SK-N-SH treated with all-trans-retinoic acid at 6 μM for 48 hours (cell line): ENCODE results near the gene ARID1B.

Source experiments
- ATAC-seq: fragments of 200-7000 bp; cut with Tn5 transposase; 3 replicates; pipeline ENCODE4 v1.9.1; 2020; ENCODE audit warnings: mild to moderate bottlenecking, moderate library complexity
- ARNTL ChIP-seq: fragments of 450-650 bp; formaldehyde crosslinking; IDR thresholded peaks from 2 replicates; pipeline ENCODE4 v1.5.0; 2020; ENCODE audit warnings: low read depth, mild to moderate bottlenecking, moderate library complexity, borderline replicate concordance
- BACH2 ChIP-seq: fragments of 250-450 bp; sonication (Bioruptor Pico); IDR thresholded peaks from 2 replicates; pipeline ENCODE4 v1.9.0; 2021; ENCODE audit warnings: mild to moderate bottlenecking, borderline replicate concordance
- CSDC2 ChIP-seq: fragments of 250-450 bp; sonication (Bioruptor Pico); IDR thresholded peaks from 2 replicates; pipeline ENCODE4 v1.5.0; 2020; ENCODE audit warnings: mild to moderate bottlenecking, moderate library complexity
- ESRRG ChIP-seq: fragments of 250-450 bp; sonication (Bioruptor Pico); IDR thresholded peaks from 2 replicates; pipeline ENCODE4 v1.6.1; 2021; ENCODE audit warnings: mild to moderate bottlenecking
- GLIS3 ChIP-seq: fragments of 250-450 bp; sonication (Bioruptor Pico); IDR thresholded peaks from 2 replicates; pipeline ENCODE4 v1.5.0; 2020; ENCODE audit warnings: mild to moderate bottlenecking, moderate library complexity
- OSR1 ChIP-seq: fragments of 250-450 bp; sonication (Bioruptor Pico); IDR thresholded peaks from 2 replicates; pipeline ENCODE4 v1.8.0; 2022; ENCODE audit warnings: moderate library complexity, mild to moderate bottlenecking, inconsistent platforms
- PPARA ChIP-seq: fragments of 250-450 bp; sonication (Bioruptor Pico); IDR thresholded peaks from 2 replicates; pipeline ENCODE4 v1.5.0; 2020; ENCODE audit warnings: mild to moderate bottlenecking, borderline replicate concordance
- SNAI2 ChIP-seq: fragments of 250-450 bp; sonication (Bioruptor Pico); IDR thresholded peaks from 2 replicates; pipeline ENCODE4 v1.5.0; 2020; ENCODE audit warnings: mild to moderate bottlenecking, moderate library complexity
- TCF4 ChIP-seq: fragments of 250-450 bp; sonication (Bioruptor Pico); IDR thresholded peaks from 2 replicates; pipeline ENCODE4 v1.8.0; 2021; ENCODE audit warnings: mild to moderate bottlenecking, moderate library complexity, borderline replicate concordance
- TOX ChIP-seq: fragments of 250-450 bp; sonication (Bioruptor Pico); IDR thresholded peaks from 2 replicates; pipeline ENCODE4 v1.8.0; 2021; ENCODE audit warnings: mild to moderate bottlenecking, moderate library complexity, borderline replicate concordance
- ZC3H10 ChIP-seq: fragments of 250-450 bp; sonication (Bioruptor Pico); IDR thresholded peaks from 2 replicates; pipeline ENCODE4 v1.5.1; 2021; ENCODE audit warnings: mild to moderate bottlenecking, moderate library complexity
- ZFP30 ChIP-seq: fragments of 450-650 bp; formaldehyde crosslinking; IDR thresholded peaks from 2 replicates; pipeline ENCODE4 v1.5.0; 2022; ENCODE audit warnings: mild to moderate bottlenecking, moderate library complexity
- ZNF565 ChIP-seq: fragments of 450-650 bp; formaldehyde crosslinking; conservative IDR thresholded peaks from 2 replicates; pipeline ENCODE4 v1.5.0; 2020; ENCODE audit warnings: low read depth, mild to moderate bottlenecking, moderate library complexity
- ZNF70 ChIP-seq: fragments of 450-650 bp; formaldehyde crosslinking; IDR thresholded peaks from 2 replicates; pipeline ENCODE4 v1.5.0; 2020; ENCODE audit warnings: mild to moderate bottlenecking, moderate library complexity
- ZNF8 ChIP-seq: fragments of 450-650 bp; formaldehyde crosslinking; IDR thresholded peaks from 2 replicates; pipeline ENCODE4 v1.5.0; 2020; ENCODE audit warnings: mild to moderate bottlenecking, moderate library complexity
- TF ChIP-seq, protein P1 (sequence below): fragments of 250-450 bp; sonication (Bioruptor Pico); IDR thresholded peaks from 2 replicates; pipeline ENCODE4 v1.5.0; 2020; ENCODE audit warnings: mild to moderate bottlenecking, moderate library complexity
- TF ChIP-seq, protein P2 (sequence below): fragments of 250-450 bp; sonication (Bioruptor Pico); IDR thresholded peaks from 2 replicates; pipeline ENCODE4 v1.5.1; 2021; ENCODE audit warnings: mild to moderate bottlenecking, moderate library complexity
- TF ChIP-seq, protein P3 (sequence below): fragments of 250-450 bp; sonication (Bioruptor Pico); IDR thresholded peaks from 2 replicates; pipeline ENCODE4 v1.8.0; 2020; ENCODE audit warnings: mild to moderate bottlenecking, moderate library complexity, borderline replicate concordance
- TF ChIP-seq, protein P4 (sequence below): fragments of 250-450 bp; sonication (Bioruptor Pico); IDR thresholded peaks from 2 replicates; pipeline ENCODE4 v1.8.0; 2021; ENCODE audit warnings: low read depth, mild to moderate bottlenecking, moderate library complexity, borderline replicate concordance

Gene ARID1B

DNA sequence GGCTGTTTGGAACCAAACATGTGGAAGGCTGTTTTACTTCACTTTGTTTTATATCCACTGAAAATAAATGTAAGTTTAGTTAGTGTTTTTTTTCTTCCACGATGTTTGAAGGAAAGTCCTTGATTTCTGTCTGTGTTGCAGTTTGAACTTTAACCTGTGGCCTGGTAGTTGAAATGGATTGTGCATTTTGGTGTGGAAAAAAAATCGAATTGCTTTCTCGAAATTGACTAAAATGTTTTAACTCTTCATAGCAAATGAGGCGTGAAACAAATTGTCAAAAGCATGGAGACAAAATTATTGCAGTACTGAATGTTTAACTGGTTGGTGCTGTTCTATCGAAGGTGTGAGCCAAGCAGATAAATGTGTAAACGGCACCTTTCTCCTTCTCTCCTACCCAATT lies 24.5 kb downstream of the ARID1B start:
- TF ChIP-seq TOX (CRISPR knock-in tag): no peak
- TF ChIP-seq ZNF8 (CRISPR knock-in tag): no peak
- no peak for ATAC-seq

DNA sequence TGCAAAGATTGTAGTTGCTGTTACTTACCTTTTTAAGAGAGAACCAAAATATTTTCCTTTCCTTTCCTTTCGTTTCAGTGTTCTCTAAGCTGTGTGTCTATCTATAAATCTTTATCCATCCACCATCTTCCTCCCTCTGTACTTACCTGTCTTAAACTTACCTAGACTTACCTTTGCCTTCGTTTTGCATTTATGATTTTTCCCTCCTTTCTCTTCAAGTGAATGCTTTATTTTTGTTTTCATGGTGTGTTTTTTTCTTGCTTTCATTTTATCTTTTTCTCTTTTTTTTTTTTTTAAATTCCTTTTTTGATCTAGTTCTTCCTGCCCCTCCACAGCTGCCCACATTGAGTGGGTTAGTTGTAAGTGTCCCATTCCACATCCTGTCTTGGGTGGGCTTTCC lies 26.2 kb downstream of the ARID1B start:
- TF ChIP-seq PPARA (CRISPR knock-in tag) (no peak), ZNF70 (no peak), SNAI2 (CRISPR knock-in tag) (no peak), OSR1 (CRISPR knock-in tag) (no peak), ZNF565 (no peak), TOX (CRISPR knock-in tag) (no peak)
- ATAC-seq: no peak

DNA sequence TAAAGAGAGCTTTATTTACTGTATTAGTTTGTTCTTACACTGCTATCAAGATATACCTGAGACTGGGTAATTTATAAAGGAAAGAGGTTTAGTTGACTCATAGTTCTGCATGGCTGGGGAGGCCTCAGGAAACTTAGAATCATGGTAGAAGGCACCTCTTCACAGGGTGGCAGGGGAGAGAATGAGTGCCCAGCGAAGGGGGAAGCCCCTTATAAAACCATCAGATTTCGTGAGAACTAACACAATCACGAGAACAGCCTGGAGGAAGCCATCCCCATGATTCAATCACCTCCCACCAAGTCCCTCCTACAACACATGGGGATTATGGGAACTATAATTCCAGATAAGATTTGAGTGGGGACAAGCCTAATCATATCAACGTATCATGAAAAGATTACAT lies 27.2 kb downstream of the ARID1B start:
- no peak for TF ChIP-seq GLIS3 (CRISPR knock-in tag)
- TF ChIP-seq TCF4: no peak
- TF ChIP-seq ZNF8 (CRISPR knock-in tag): no peak

DNA sequence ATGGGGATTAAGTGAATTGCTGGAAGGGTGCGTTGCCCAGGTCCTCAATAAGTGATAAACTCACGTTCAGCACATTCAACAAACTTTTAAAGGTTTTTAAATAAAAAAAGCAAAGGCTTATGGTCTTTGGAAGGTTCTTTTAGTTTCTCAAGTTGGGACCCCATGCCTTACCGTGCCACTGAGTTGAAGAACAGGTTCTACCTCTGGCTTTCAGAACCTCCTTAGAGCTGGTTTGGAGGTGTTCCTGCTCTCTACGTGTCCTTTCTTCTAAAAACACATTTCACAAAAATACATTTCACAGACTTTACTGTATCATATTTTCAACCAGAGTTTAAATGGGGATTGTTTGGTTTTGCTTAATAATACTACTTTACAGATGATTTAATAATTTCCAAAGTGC lies 29.0 kb downstream of the ARID1B start:
- no peak for TF ChIP-seq ESRRG (CRISPR knock-in tag)
- no peak for TF ChIP-seq ARNTL (CRISPR knock-in tag)
- TF ChIP-seq OSR1 (CRISPR knock-in tag): no peak
- TF ChIP-seq, protein P1, sequence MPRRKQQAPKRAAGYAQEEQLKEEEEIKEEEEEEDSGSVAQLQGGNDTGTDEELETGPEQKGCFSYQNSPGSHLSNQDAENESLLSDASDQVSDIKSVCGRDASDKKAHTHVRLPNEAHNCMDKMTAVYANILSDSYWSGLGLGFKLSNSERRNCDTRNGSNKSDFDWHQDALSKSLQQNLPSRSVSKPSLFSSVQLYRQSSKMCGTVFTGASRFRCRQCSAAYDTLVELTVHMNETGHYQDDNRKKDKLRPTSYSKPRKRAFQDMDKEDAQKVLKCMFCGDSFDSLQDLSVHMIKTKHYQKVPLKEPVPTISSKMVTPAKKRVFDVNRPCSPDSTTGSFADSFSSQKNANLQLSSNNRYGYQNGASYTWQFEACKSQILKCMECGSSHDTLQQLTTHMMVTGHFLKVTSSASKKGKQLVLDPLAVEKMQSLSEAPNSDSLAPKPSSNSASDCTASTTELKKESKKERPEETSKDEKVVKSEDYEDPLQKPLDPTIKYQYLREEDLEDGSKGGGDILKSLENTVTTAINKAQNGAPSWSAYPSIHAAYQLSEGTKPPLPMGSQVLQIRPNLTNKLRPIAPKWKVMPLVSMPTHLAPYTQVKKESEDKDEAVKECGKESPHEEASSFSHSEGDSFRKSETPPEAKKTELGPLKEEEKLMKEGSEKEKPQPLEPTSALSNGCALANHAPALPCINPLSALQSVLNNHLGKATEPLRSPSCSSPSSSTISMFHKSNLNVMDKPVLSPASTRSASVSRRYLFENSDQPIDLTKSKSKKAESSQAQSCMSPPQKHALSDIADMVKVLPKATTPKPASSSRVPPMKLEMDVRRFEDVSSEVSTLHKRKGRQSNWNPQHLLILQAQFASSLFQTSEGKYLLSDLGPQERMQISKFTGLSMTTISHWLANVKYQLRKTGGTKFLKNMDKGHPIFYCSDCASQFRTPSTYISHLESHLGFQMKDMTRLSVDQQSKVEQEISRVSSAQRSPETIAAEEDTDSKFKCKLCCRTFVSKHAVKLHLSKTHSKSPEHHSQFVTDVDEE: no peak
- TF ChIP-seq ZC3H10 (CRISPR knock-in tag): no peak
- no peak for TF ChIP-seq TOX (CRISPR knock-in tag)
- no peak for TF ChIP-seq SNAI2 (CRISPR knock-in tag)
- TF ChIP-seq, protein P2, sequence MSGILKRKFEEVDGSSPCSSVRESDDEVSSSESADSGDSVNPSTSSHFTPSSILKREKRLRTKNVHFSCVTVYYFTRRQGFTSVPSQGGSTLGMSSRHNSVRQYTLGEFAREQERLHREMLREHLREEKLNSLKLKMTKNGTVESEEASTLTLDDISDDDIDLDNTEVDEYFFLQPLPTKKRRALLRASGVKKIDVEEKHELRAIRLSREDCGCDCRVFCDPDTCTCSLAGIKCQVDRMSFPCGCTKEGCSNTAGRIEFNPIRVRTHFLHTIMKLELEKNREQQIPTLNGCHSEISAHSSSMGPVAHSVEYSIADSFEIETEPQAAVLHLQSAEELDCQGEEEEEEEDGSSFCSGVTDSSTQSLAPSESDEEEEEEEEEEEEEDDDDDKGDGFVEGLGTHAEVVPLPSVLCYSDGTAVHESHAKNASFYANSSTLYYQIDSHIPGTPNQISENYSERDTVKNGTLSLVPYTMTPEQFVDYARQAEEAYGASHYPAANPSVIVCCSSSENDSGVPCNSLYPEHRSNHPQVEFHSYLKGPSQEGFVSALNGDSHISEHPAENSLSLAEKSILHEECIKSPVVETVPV (CRISPR knock-in tag): no peak
- TF ChIP-seq PPARA (CRISPR knock-in tag): no peak
- no peak for TF ChIP-seq CSDC2
- TF ChIP-seq TCF4: no peak
- no peak for TF ChIP-seq ZNF70
- no peak for TF ChIP-seq ZNF8 (CRISPR knock-in tag)
- ATAC-seq: no peak

More for the DNA sequence above, 27.2 kb downstream of the ARID1B start:
- no peak for ATAC-seq

DNA sequence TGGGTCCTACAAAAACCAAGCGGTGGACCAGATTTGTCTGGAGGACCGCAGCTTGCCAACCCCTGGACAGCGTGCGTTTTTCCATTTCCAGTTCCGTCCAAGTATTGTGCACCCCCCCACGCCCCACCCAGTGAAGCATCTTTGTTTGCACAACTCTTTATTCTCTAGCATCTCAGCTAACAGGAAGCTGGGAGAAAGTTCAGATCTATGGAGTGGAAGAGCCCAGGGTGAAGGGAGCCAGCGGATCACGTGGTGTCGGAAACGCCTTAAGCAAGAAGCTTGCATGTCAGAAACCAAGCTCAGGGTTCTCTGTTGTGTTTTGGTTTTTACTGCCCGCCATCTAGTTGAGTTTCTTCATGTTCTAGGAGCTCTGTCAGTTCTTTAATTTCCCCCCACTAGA lies 29.9 kb downstream of the ARID1B start:
- TF ChIP-seq ZNF8 (CRISPR knock-in tag) (no peak), BACH2 (CRISPR knock-in tag) (no peak)

DNA sequence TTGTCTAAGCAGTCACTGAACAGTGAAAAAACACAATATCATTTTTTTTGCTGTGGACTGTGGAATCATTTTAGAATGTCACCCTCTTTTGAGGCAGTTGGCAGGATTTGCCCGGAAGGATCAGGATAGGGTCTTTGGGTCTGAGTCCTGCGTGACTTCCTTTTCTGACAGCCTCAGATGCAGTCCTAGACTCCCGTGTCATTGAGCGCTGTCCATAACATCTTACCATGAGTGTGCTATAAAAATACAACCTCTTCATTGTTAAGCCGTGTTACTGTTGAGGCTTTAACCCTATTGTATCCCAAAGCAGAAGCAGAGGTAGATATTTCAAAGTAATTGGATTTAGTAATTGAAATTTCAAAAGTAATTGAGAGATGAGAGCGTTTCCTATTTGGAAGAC lies 30.6 kb downstream of the ARID1B start:
- no peak for TF ChIP-seq ZFP30 (CRISPR knock-in tag)
- no peak for TF ChIP-seq ZNF565
- no peak for TF ChIP-seq BACH2 (CRISPR knock-in tag)

More for the DNA sequence above, 29.9 kb downstream of the ARID1B start:
- ATAC-seq: no peak

DNA sequence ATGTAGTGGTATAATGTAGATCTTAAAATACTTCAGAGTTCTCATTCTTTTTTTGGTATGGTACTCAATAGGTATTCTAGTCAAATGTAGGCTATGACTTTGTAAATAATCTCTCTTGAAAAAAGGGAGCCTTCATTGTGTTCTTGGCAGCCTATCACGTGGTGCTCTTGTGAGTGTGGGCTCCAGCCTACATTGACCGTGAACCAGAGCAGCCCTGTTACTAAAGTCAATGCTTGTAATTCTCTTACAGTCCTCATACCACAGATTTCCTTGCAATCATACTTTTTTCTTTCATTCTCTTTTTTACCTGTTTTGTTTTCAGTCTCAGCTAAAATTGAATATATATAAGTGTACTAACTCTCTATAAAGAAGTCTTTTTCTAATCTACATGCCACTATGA lies 31.1 kb downstream of the ARID1B start:
- ATAC-seq: peak; percentile 73

More for the DNA sequence above, 30.6 kb downstream of the ARID1B start:
- ATAC-seq: peak; percentile 30; the same call in 2 of the 3 replicates

More for the DNA sequence above, 31.1 kb downstream of the ARID1B start:
- TF ChIP-seq, protein P2 (CRISPR knock-in tag): no peak
- TF ChIP-seq, protein P3, sequence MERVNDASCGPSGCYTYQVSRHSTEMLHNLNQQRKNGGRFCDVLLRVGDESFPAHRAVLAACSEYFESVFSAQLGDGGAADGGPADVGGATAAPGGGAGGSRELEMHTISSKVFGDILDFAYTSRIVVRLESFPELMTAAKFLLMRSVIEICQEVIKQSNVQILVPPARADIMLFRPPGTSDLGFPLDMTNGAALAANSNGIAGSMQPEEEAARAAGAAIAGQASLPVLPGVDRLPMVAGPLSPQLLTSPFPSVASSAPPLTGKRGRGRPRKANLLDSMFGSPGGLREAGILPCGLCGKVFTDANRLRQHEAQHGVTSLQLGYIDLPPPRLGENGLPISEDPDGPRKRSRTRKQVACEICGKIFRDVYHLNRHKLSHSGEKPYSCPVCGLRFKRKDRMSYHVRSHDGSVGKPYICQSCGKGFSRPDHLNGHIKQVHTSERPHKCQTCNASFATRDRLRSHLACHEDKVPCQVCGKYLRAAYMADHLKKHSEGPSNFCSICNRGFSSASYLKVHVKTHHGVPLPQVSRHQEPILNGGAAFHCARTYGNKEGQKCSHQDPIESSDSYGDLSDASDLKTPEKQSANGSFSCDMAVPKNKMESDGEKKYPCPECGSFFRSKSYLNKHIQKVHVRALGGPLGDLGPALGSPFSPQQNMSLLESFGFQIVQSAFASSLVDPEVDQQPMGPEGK (CRISPR knock-in tag): no peak
- no peak for TF ChIP-seq GLIS3 (CRISPR knock-in tag)
- TF ChIP-seq, protein P4, sequence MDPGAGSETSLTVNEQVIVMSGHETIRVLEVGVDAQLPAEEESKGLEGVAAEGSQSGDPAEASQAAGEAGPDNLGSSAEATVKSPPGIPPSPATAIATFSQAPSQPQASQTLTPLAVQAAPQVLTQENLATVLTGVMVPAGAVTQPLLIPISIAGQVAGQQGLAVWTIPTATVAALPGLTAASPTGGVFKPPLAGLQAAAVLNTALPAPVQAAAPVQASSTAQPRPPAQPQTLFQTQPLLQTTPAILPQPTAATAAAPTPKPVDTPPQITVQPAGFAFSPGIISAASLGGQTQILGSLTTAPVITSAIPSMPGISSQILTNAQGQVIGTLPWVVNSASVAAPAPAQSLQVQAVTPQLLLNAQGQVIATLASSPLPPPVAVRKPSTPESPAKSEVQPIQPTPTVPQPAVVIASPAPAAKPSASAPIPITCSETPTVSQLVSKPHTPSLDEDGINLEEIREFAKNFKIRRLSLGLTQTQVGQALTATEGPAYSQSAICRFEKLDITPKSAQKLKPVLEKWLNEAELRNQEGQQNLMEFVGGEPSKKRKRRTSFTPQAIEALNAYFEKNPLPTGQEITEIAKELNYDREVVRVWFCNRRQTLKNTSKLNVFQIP (CRISPR knock-in tag): no peak
